Uterus (tissue), 4 donors: Measurements from ENCODE around the gene SMAD3. TPM values are rescaled to one million over a fixed set of nuclear protein-coding genes. Genes with fewer than 3 reads are reported as not detected.

ENCODE experiments used
- DNase-seq, 2 donors: peaks; one replicate each; pipeline ENCODE4 v3.0.0-alpha.2; 2019 to 2020
- H3K27ac ChIP-seq, 2 donors: fragments of 200-600 bp; sonication (generic); 1 replicate in 1 of 2; 2 replicates in 1 of 2; pipeline ENCODE4 v1.5.1; 2016 to 2018
- H3K27me3 ChIP-seq, 2 donors: fragments of 200-600 bp; sonication (generic); one replicate each; pipeline ENCODE4 v1.5.1; 2018 to 2019; ENCODE audit warnings: control low read depth in 1 of 2
- H3K36me3 ChIP-seq, 2 donors: fragments of 200-600 bp; sonication (generic); one replicate each; pipeline ENCODE4 v1.5.1; 2019; ENCODE audit warnings: control low read depth in 1 of 2
- H3K4me1 ChIP-seq, 2 donors: fragments of 200-600 bp; sonication (generic); one replicate each; pipeline ENCODE4 v1.5.1; 2018 to 2019; ENCODE audit warnings: control low read depth in 1 of 2
- H3K4me3 ChIP-seq, 2 donors: fragments of 200-600 bp; sonication (generic); 1 replicate in 1 of 2; 2 replicates in 1 of 2; pipeline ENCODE4 v1.5.1; 2018 to 2019; ENCODE audit warnings: mild to moderate bottlenecking in 1 of 2
- H3K9me3 ChIP-seq, 2 donors: fragments of 200-600 bp; sonication (generic); one replicate each; pipeline ENCODE4 v1.5.1; 2019; ENCODE audit warnings: control low read depth in 1 of 2
- POLR2A ChIP-seq, 2 donors: fragments of 450-650 bp; IDR thresholded peaks; one replicate each; pipeline ENCODE4 v1.6.1; 2016; ENCODE audit warnings: antibody characterized with exemption in 2 of 2, mild to moderate bottlenecking in 1 of 2, moderate library complexity in 1 of 2
- intact Hi-C: fragments of 100-400 bp; cut with DNase I; formaldehyde crosslinking; loops from one replicate; pipeline ENCODE4 v1.15.1; 2023; ENCODE audit warnings: low total_unique reads
- total RNA-seq, 4 donors: library from RNA; depleted of rRNA in 3 of 4; stranded (reverse); fragments of >200 nt in 3 of 4; gene quantifications; one replicate each; pipeline versions ENCODE4 v1.1.0 to v1.2.4, GENCODE V29; 2014 to 2023
- TF ChIP-seq, protein P1 (sequence below), 4 experiments: fragments of 200-600 bp in 2 of 4; fragments of 450-650 bp in 2 of 4; sonication (generic) in 2 of 4; IDR thresholded peaks; one replicate each; pipeline ENCODE4 v1.5.1; 2016 to 2019; ENCODE audit warnings: antibody characterized with exemption in 4 of 4, mild to moderate bottlenecking in 2 of 4, moderate library complexity in 1 of 4
- donor health status: DM: yes; HTN: yes; CAD: no.

Gene SMAD3
- total RNA-seq, 4 donors from 2014 or later, result 14.3 to 66.9 (median 32.3) TPM

DNA sequence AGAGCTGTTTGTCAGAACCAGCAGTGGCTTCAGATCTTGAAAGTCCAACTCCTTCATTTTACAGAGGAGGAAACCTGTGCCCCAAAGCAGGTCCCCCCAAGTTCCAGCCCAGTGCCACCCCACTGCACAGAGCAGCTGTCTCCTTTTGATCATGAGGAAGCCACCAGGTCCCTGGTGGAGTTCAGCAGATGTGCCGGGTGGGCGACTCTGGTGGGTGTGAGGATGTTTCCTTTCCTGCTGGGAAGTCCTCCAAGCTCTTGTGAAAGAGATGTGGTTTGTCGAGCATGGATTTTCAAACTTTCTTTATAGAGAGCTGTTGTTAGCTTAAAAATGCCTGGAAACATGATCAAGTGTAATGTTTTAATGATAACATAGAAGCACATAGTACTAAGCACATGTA lies 52.0 kb downstream of the SMAD3 start:
- intact Hi-C loops, result no loop called here
- H3K27me3 ChIP-seq, result no peaks in the 10 kb centered on the region
- DNase-seq, result no peak
- no peak overlapping the region for H3K4me3 ChIP-seq
- no peaks in the 10 kb centered on the region for H3K9me3 ChIP-seq
- no peaks in the 10 kb centered on the region for H3K36me3 ChIP-seq
- peak overlapping the region; percentile 39 to 58 for H3K27ac ChIP-seq
- H3K4me1 ChIP-seq, result peaks cover 18 to 23% of the 10 kb centered on the region in 2 donors
- no peak for TF ChIP-seq POLR2A (IDR thresholded peaks at IDR 0.05)
- TF ChIP-seq, protein P1, sequence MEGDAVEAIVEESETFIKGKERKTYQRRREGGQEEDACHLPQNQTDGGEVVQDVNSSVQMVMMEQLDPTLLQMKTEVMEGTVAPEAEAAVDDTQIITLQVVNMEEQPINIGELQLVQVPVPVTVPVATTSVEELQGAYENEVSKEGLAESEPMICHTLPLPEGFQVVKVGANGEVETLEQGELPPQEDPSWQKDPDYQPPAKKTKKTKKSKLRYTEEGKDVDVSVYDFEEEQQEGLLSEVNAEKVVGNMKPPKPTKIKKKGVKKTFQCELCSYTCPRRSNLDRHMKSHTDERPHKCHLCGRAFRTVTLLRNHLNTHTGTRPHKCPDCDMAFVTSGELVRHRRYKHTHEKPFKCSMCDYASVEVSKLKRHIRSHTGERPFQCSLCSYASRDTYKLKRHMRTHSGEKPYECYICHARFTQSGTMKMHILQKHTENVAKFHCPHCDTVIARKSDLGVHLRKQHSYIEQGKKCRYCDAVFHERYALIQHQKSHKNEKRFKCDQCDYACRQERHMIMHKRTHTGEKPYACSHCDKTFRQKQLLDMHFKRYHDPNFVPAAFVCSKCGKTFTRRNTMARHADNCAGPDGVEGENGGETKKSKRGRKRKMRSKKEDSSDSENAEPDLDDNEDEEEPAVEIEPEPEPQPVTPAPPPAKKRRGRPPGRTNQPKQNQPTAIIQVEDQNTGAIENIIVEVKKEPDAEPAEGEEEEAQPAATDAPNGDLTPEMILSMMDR (IDR thresholded peaks at IDR 0.05), result no peak

DNA sequence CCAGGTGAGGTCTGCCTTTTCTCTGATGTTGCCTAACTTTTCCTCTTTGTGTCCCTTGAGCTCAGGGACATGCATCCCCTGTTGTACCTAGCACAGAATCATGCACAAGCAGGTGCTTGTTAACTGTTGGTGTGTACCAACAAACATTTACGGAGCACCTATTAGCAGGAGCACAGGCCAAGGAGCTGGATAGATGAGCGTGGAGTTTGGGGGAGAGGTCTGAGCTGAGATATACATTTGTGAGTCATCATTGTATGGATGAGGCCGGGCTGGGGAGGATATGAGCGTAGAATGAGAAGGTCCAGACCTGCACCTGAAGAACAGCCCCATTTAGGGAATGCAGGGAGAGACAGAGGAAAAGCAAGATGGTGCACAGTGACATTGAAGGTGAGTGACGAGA lies 53.4 kb downstream of the SMAD3 start:
- DNase-seq, result no peak
- H3K36me3 ChIP-seq, result no peaks in the 10 kb centered on the region
- H3K4me1 ChIP-seq, result peaks cover 18 to 23% of the 10 kb centered on the region in 2 donors
- intact Hi-C loops, result no loop called here
- no peak for TF ChIP-seq POLR2A (IDR thresholded peaks at IDR 0.05)
- TF ChIP-seq, protein P1 (IDR thresholded peaks at IDR 0.05), result no peak
- no peak overlapping the region for H3K4me3 ChIP-seq
- H3K9me3 ChIP-seq, result no peaks in the 10 kb centered on the region
- H3K27me3 ChIP-seq, result no peaks in the 10 kb centered on the region
- H3K27ac ChIP-seq, result peak overlapping the region; percentile 95 to 97

DNA sequence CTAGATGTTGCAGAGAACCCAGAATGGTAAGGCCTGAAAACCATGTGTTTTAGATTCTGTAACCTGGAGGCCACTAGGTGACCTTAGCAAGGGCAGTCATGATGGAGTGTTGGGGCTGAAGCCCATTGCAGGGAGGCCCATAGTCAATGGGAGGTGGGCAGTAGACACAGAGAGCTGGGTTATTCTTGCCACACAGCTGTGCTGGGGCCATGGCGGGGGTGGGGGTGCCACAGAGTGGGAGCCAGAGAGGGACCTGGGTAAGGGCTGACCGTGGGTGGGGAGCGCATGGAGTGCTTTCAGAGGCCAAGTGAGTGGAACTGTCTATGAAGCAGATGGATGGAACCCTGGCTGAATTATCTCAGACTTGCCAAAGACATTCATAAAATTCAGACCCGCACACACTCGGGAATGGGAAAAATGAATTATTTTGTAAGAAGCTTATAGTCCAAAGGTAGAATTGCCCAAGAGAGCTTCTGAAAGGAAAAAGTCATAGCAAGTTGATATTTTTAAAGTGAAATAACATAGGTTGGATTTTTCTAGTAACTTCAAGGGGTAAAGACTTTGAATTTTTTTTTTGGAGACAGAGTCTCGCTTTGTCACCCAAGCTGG lies 53.9 kb downstream of the SMAD3 start:
- Histone ChIP-seq H3K4me3 (no peak overlapping the region), H3K27ac (peak overlapping the region; percentile 95 to 97), H3K36me3 (no peaks in the 10 kb centered on the region), H3K4me1 (peaks cover 21 to 23% of the 10 kb centered on the region in 2 donors), H3K27me3 (no peaks in the 10 kb centered on the region), H3K9me3 (no peaks in the 10 kb centered on the region)
- TF ChIP-seq, protein P1 (IDR thresholded peaks at IDR 0.05), result no peak
- TF ChIP-seq POLR2A (IDR thresholded peaks at IDR 0.05), result no peak
- intact Hi-C loops, result no loop called here
- DNase-seq, result no peak

DNA sequence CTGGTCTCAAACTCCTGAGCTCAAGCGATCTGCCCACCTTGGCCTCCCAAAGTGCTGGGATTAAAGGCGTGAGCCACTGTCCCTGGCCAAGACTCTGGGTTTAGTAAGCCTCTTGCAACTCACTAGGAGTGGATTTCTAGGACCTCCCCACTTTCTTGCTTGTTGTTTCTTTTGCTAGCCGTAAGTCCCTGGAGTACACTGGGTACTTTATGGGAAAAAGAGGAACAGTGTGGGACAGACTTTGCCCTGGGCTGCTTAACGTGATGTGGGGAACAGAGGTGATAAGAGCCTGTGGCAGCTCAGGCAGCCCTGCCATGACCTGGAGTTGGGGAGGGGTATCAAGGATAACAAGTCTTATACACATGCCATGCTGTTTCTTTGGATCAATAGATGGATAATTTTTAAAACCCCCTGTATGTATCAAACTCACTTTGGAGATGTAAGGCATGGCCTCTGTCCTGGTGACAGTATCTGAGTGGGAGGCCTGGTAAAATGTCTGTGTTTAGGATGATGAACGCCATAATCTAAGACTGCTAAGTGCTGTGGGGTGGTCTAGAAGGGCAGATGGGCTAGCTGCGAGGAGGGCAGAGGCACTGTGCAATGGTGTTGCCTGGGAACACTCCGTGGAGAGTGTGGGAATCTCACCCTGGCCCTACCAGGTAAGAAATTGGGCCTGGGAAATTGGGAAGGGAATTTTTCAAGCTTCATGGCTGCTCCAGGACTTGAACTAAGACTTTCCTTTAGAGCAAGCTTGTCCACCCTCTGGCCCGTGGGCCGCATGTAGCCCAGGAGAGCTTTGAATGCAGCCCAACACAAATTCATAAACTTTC lies 54.8 kb downstream of the SMAD3 start:
- intact Hi-C loops, result no loop called here
- Histone ChIP-seq H3K9me3 (no peaks in the 10 kb centered on the region), H3K4me1 (peaks cover 17 to 30% of the 10 kb centered on the region in 2 donors), H3K36me3 (no peaks in the 10 kb centered on the region), H3K27me3 (no peaks in the 10 kb centered on the region), H3K4me3 (peak overlapping the region in 1 of 2 donors; percentile 29), H3K27ac (peak overlapping the region; percentile 95 to 97)
- no peak for DNase-seq
- TF ChIP-seq POLR2A (IDR thresholded peaks at IDR 0.05), result no peak
- TF ChIP-seq, protein P1 (IDR thresholded peaks at IDR 0.05), result no peak
